Measurements from ENCODE around the gene FBXO4. TPM values are rescaled to one million over a fixed set of nuclear protein-coding genes. Genes with fewer than 3 reads are reported as not detected.
A peak's percentile ranks its signal among the peaks of the same experiment; 100 is the strongest.

Gene FBXO4
- total and polyA plus RNA-seq, 2 donors (not counting 1 experiment from before 2014, with no cell fraction given) = 7.6 to 17.9 TPM

DNA sequence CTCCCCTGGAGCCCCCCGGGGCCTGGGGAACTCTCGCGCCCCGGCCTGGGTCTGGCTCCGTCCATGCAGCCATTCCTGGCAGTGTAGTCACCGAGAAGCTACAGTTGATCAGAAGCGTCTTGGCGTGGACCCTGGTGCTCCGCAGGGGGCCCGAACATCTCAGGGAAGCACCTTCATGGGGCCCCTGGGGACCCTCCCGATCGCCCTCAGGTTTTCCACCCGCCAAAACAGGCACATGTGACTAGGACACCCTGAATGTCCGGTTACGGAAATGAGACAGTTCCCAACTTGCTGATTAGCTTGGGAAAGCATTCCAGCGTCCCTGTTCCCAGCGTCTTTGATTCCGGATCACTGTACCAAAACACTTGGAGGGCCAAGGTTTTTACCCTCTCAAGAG is 472 bp downstream of the FBXO4 start:
- Histone ChIP-seq H4K20me1 (ENCODE audit: control insufficient read depth, insufficient read depth, low read length, poor library complexity, severe bottlenecking) (no peaks in the 10 kb centered on the region), H3K27ac (ENCODE audit: low read length in 2 of 2) (peak overlapping the region; percentile 96 to 98), H2AFZ (ENCODE audit: insufficient read depth, low read depth, low read length, poor library complexity, severe bottlenecking) (peak overlapping the region; percentile 89), H3K36me3 (replicated peaks in 1 of 2; ENCODE audit: control extremely low read depth in 1 of 2, control insufficient read depth in 1 of 2, extremely low read depth in 1 of 2, insufficient read depth in 2 of 2, low read length in 1 of 2) (peaks cover 3 to 8% of the 10 kb centered on the region in 2 experiments), H3K4me1 (ENCODE audit: control insufficient read depth in 2 of 2, insufficient read depth in 2 of 2, low read length in 2 of 2) (peaks cover 13 to 17% of the 10 kb centered on the region in 2 donors), H3K9me3 (ENCODE audit: control extremely low read depth in 1 of 3, control insufficient read depth in 2 of 3, insufficient read depth in 1 of 3, low read length in 2 of 3) (no peaks in the 10 kb centered on the region), H3K4me2 (replicated peaks; ENCODE audit: low read depth, low read length, poor library complexity, severe bottlenecking) (peak overlapping the region; percentile 93), H3K4me3 (ENCODE audit: control extremely low read depth in 1 of 5, extremely low read depth in 1 of 5, insufficient read depth in 1 of 5, low read depth in 2 of 5, low read length in 4 of 5) (peak overlapping the region; percentile 72 to 87 (median 77)), H3K79me2 (ENCODE audit: control insufficient read depth, insufficient read depth, low read length) (no peaks in the 10 kb centered on the region), H3K9ac (ENCODE audit: low read length) (peak overlapping the region; percentile 92), H3K27me3 (replicated peaks in 1 of 4; ENCODE audit: control extremely low read depth in 1 of 4, control insufficient read depth in 3 of 4, insufficient read depth in 4 of 4, low read length in 3 of 4) (no peaks in the 10 kb centered on the region)
- Mint-ChIP-seq H3K9me3 (ENCODE audit: insufficient read depth) (no peaks in the 10 kb centered on the region), H3K27ac (peak overlapping the region; percentile 95), H3K4me3 (peak overlapping the region; percentile 86), H3K27me3 (no peaks in the 10 kb centered on the region), H3K4me1 (peaks cover 24% of the 10 kb centered on the region)
- no peak for ATAC-seq (ENCODE audit: low read depth)
- ChIA-PET CTCF (interaction anchor here (0.5 to 2.1 kb wide), 5 partner anchors 21 to 132 kb away, joined by 3 to 10 read pairs (median 5); partner anchors contain the start of gene RIMOC1), POLR2A (interaction anchor here (0.6 to 2.1 kb wide), 5 partner anchors 14 to 1558 kb away, joined by 3 to 15 read pairs (median 8); partner anchors contain the start of genes OXCT1, RIMOC1 and TMEM267)
- no peak for TF ChIP-seq EZH2 (IDR thresholded peaks at IDR 0.05; ENCODE audit: borderline replicate concordance, insufficient read depth, low read depth, low read length, poor library complexity, severe bottlenecking)
- TF ChIP-seq, protein P1, sequence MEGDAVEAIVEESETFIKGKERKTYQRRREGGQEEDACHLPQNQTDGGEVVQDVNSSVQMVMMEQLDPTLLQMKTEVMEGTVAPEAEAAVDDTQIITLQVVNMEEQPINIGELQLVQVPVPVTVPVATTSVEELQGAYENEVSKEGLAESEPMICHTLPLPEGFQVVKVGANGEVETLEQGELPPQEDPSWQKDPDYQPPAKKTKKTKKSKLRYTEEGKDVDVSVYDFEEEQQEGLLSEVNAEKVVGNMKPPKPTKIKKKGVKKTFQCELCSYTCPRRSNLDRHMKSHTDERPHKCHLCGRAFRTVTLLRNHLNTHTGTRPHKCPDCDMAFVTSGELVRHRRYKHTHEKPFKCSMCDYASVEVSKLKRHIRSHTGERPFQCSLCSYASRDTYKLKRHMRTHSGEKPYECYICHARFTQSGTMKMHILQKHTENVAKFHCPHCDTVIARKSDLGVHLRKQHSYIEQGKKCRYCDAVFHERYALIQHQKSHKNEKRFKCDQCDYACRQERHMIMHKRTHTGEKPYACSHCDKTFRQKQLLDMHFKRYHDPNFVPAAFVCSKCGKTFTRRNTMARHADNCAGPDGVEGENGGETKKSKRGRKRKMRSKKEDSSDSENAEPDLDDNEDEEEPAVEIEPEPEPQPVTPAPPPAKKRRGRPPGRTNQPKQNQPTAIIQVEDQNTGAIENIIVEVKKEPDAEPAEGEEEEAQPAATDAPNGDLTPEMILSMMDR (IDR thresholded peaks at IDR 0.05) = no peak
- under 1% methylated on average over 18 of the region's 18 CpGs for WGBS (ENCODE audit: insufficient coverage)
- DNase-seq = no peak
- intact Hi-C loops (cut with micrococcal nuclease) = loop anchor here (1.0 to 10.0 kb wide), 10 partner anchors 21 to 1679 kb away; partner anchors contain the start of genes HMGCS1, OXCT1, PAIP1 and PRKAA1

DNA sequence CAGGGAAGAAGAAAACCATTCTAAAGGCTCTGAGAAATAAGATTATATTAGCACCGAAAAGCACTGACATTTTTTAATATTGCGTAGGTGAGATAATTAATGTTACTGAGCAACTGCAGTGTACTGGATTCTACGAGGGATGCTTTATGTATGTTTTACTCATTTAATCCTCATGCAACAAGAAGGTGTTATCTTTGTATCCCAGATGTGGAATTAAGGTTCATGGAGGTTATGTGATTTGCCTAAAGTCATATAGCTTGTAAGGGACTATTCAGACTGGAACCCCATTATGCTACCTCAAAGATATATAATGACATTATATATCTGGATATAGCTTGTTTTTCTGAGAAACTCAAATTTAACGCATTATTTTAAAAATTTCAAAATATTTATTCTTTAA is 2.5 kb downstream of the FBXO4 start:
- no peak overlapping the region for H3K27ac ChIP-seq (ENCODE audit: low read length in 2 of 2)
- intact Hi-C loops (cut with micrococcal nuclease) = loop anchor here (5.0 to 10.0 kb wide), 4 partner anchors 1137 to 1627 kb away; partner anchors contain the start of genes HMGCS1, PAIP1 and TMEM267
- H4K20me1 ChIP-seq (ENCODE audit: control insufficient read depth, insufficient read depth, low read length, poor library complexity, severe bottlenecking) = no peaks in the 10 kb centered on the region
- Mint-ChIP-seq H3K27me3 (no peaks in the 10 kb centered on the region), H3K4me1 (peaks cover 19% of the 10 kb centered on the region), H3K4me3 (no peak overlapping the region), H3K9me3 (ENCODE audit: insufficient read depth) (no peaks in the 10 kb centered on the region), H3K27ac (no peak overlapping the region)
- ChIA-PET CTCF (interaction anchor here (0.7 kb wide), 1 partner anchor 57 kb away, joined by 3 read pairs; no protein-coding TSS in a partner anchor), POLR2A (no interaction called here)
- H3K4me1 ChIP-seq (ENCODE audit: control insufficient read depth in 2 of 2, insufficient read depth in 2 of 2, low read length in 2 of 2) = peaks cover 13 to 17% of the 10 kb centered on the region in 2 donors
- no CpG with 5 or more reads among the region's 4 CpGs for WGBS (ENCODE audit: insufficient coverage)
- H3K27me3 ChIP-seq (replicated peaks in 1 of 4; ENCODE audit: control extremely low read depth in 1 of 4, control insufficient read depth in 3 of 4, insufficient read depth in 4 of 4, low read length in 3 of 4) = no peaks in the 10 kb centered on the region
- no peaks in the 10 kb centered on the region for H3K79me2 ChIP-seq (ENCODE audit: control insufficient read depth, insufficient read depth, low read length)
- no peak for DNase-seq
- no peak overlapping the region for H3K4me3 ChIP-seq (ENCODE audit: control extremely low read depth in 1 of 5, extremely low read depth in 1 of 5, insufficient read depth in 1 of 5, low read depth in 2 of 5, low read length in 4 of 5)
- H3K4me2 ChIP-seq (replicated peaks; ENCODE audit: low read depth, low read length, poor library complexity, severe bottlenecking) = no peak overlapping the region
- no peak overlapping the region for H2AFZ ChIP-seq (ENCODE audit: insufficient read depth, low read depth, low read length, poor library complexity, severe bottlenecking)
- TF ChIP-seq, protein P1 (IDR thresholded peaks at IDR 0.05) = no peak
- no peak for TF ChIP-seq EZH2 (IDR thresholded peaks at IDR 0.05; ENCODE audit: borderline replicate concordance, insufficient read depth, low read depth, low read length, poor library complexity, severe bottlenecking)
- H3K9me3 ChIP-seq (ENCODE audit: control extremely low read depth in 1 of 3, control insufficient read depth in 2 of 3, insufficient read depth in 1 of 3, low read length in 2 of 3) = no peaks in the 10 kb centered on the region
- no peak overlapping the region for H3K9ac ChIP-seq (ENCODE audit: low read length)
- no peak for ATAC-seq (ENCODE audit: low read depth)
- peaks cover 5 to 11% of the 10 kb centered on the region in 2 experiments for H3K36me3 ChIP-seq (replicated peaks in 1 of 2; ENCODE audit: control extremely low read depth in 1 of 2, control insufficient read depth in 1 of 2, extremely low read depth in 1 of 2, insufficient read depth in 2 of 2, low read length in 1 of 2)
